NCI-H446 (cell line): ENCODE measurements around the gene RTEL1.
"Not testable (repeated sequence)": the region's sequence is repeated elsewhere in the genome, so short reads cannot be mapped to it uniquely, and the experiment has no call there.

Experiments
- DNase-seq, 2 experiments: peaks; one replicate each; lab custom pipeline; 2025; lab: John Stamatoyannopoulos, UW

The RTEL1 gene

GRCh38 chr20:63718996-63719395 is 60.9 kb downstream of the RTEL1 start:
- no peak for DNase-seq

DNA sequence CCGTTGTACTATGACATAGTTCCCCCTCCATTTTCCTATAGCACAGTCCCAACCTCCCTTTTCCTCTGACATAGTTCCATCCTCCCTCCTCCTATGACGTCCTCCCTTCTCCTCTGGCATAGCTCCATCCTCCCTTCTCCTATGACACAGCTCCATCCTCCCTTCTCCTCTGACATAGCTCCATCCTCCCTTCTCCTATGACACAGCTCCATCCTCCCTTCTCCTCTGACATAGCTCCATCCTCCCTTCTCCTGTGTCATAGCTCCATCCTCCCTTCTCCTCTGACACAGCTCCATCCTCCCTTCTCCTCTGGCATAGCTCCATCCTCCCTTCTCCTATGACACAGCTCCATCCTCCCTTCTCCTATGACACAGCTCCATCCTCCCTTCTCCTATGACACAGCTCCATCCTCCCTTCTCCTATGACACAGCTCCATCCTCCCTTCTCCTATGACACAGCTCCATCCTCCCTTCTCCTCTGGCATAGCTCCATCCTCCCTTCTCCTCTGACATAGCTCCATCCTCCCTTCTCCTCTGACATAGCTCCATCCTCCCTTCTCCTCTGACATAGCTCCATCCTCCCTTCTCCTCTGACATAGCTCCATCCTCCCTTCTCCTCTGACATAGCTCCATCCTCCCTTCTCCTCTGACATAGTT is 65.0 kb downstream of the RTEL1 start:
- DNase-seq, result not testable (repeated sequence)

- DNase-seq, result not testable (repeated sequence)
Observed at GRCh38 chr20:63730189-63730733, 72.1 kb downstream of the RTEL1 start.

DNA sequence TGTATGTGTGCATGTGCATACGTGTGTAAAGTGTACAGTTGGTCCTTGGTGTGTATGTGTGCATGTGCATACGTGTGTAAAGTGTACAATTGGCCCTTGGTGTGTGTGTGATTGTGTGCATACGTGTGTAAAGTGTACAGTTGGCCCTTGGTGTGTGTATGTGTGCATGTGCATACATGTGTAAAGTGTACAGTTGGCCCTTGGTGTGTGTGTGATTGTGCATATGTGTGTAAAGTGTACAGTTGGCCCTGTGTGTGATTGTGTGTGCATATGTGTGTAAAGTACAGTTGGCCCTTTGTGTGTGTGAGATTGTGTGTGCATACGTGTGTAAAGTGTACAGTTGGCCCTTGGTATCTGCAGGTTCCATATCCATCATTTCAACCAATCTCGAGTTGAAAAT is 73.3 kb downstream of the RTEL1 start:
- no peak for DNase-seq

DNA sequence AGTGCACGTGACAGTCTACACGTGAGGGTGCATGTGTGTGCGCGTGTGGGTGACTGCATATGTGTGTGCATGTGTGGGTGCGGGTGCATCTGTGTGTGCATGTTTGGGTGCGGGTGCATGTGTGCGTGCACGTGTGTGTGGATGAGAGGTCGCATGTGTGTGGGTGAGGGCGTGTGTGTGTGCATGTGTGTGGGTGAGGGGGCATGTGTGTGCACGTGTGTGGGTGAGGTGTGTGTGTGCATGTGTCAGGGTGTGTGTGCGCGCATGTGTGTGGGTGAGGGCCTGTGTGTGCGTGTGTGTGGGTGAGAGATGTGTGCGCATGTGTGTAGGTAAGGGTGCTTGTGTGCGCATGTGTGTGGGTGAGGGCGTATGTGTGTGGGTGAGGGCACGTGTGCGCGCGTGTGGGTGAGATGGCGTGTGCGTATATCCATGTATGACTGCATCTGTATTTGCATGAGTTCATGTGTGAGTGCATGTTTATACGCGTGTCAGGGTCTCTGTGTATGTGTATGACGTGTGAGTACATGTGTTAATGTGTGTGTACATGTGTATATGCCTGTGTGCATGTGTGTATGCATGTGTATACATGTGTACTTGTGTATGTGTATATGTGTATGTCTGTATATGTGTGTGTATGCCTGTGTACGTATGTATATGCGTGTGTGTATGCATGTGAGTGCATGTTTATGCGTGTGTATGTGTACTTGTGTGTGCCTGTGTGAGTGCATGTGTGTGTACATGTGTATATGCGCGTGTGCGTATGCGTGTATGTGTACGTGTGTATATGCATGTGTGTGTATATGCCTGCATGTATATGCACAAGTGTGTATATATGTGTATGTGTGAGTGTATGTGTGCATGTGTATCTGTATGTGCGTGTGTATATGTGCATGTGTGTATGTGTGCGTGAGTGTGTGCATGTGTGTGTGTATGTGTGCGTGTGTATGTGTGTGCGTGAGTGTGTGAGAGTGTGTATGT is 74.3 kb downstream of the RTEL1 start:
- no peak for DNase-seq

DNA sequence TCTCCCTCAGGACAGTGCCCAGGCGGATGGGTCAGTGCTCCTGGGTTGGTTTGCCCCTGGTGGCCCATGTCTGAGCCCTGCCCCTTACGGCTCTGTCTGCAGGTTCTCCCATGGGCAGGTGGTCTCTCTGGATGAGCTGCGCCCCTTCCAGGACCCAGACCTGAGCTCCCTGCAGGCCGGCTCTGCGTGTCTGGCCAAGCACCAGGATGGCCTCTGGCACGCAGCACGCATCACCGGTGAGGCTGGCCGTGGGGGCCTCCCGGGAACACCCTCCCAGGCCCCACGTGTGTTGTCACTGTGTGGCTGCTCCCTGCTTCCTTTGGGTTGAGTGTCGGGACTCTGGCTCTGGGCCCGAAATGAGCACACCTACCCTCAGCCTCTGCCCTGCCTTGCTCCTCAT is 75.0 kb downstream of the RTEL1 start:
- no peak for DNase-seq

GRCh38 chr20:63733579-63734081 is 75.5 kb downstream of the RTEL1 start:
- DNase-seq, result no peak

GRCh38 chr20:63734111-63734945 is 76.2 kb downstream of the RTEL1 start:
- no peak for DNase-seq

GRCh38 chr20:63734946-63735858 is 77.1 kb downstream of the RTEL1 start:
- DNase-seq, result no peak

DNA sequence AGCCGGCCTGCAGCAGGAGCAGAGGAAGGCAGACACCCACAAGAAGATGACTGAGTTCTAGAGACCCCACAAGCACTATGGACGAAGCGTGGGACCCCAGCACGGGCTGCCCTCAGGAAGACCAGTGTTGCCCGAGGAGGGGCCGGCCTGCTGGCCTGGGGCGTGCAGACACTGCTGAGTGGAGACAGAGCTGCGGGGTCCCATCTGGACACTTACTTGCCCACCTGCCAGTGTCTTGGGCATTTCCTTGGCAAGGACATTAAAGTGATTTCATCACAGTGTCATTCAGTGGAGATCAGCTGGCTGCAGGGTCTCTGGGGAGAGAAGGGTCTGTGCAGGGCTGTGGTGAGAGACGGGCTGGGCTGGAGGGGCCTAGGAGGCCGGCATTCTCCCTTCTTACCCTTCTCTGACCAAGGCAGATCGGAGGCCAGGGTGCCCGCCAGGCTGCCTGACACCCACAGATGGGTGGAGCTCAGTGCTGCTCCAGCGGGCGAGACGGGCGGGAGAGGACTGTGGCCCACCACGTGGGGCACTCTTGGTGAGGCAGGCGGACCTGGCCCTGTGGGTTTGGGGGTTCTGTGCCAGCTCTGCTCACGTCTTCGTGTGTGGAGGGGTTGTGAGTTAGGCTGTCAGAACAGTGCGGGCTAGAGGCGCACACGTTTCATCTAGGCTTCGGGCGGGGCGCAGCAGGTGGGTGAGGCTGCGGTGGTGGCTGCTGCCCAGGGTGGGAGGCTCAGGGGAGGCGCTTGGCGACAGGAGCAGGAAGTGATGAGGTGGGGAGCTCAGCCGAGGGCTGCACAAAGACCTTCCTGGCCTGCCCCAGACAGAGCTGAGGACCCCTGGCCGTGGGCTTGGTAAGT is 78.0 kb downstream of the RTEL1 start, which contains the start of gene LIME1:
Gene LIME1, plus strand, starts transcription at position 806 of the 860 bp plus-strand sequence. CDS start 886 bp downstream, outside the sequence.
- DNase-seq, result no peak

GRCh38 chr20:63736893-63737694 is 79.0 kb downstream of the RTEL1 start:
- DNase-seq, result no peak

GRCh38 chr20:63737695-63737944 is 79.5 kb downstream of the RTEL1 start:
- no peak for DNase-seq

GRCh38 chr20:63737945-63738686 is 80.0 kb downstream of the RTEL1 start:
- DNase-seq, result no peak

DNA sequence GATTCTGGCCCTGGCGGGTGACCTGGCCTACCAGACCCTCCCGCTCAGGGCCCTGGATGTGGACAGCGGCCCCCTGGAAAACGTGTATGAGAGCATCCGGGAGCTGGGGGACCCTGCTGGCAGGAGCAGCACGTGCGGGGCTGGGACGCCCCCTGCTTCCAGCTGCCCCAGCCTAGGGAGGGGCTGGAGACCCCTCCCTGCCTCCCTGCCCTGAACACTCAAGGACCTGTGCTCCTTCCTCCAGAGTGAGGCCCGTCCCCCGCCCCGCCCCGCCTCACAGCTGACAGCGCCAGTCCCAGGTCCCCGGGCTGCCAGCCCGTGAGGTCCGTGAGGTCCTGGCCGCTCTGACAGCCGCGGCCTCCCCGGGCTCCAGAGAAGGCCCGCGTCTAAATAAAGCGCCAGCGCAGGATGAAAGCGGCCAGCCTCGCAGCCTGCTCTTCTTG is 80.6 kb downstream of the RTEL1 start:
- peak in 1 of 2 experiments; percentile 45 for DNase-seq

DNA sequence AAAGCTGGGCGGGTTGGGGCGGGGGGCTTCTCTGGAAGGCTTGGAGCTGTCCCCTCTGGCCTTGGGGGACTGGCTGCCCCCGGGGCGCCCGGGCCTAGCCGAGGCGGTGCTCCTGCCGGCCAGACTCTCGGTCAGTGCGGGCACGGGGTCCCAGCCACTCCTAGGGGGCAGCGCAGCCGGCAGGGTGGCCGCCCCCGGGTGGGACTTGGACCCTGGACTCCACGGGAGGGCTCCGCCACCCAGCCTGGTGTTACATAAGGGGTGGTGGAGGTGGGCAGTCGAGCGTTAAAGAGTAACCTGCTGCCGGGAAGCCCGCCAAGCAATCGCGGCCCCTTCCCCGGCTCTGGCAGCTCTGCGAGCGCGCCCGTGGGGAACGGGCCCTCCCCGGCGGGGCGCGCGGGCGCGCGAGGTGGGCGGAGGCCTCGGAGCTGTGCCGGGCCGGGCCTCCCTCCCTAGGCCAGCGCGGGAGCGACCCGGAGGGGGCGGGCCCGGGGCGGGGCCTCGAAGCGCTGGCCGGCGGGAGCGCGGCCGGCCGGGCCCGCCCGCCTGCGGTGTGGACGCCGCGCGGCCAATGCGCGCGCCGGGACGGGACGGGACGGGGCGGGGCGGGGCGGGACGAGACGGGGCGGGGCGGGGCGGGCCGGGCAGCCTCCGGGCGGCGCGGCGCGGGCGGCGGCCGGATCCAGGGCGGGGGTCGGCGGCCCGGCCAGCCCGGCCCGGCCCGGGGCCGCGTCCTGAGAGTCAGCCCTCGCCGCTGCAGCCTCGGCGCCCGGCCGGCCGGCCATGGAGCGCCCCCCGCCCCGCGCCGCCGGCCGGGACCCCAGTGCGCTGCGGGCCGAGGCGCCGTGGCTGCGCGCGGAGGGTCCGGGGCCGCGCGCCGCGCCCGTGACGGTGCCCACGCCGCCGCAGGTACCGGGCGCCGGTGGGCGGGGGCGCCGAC is 81.3 kb downstream of the RTEL1 start, which contains the start of gene SLC2A4RG:
Gene SLC2A4RG, plus strand, starts transcription at position 647 of the 940 bp plus-strand sequence. Its CDS starts 137 bp downstream, at position 784.
- peak in 1 of 2 experiments; percentile 94 for DNase-seq

- peak in 1 of 2 experiments; percentile 59 for DNase-seq
Observed at GRCh38 chr20:63740070-63740626, 82.0 kb downstream of the RTEL1 start.
